H9 (cell line): ENCODE data around the gene ATRIP. TPM values are rescaled to one million over a fixed set of nuclear protein-coding genes. Genes with fewer than 3 reads are reported as not detected.

Source experiments
- DNase-seq: peaks from one replicate; pipeline ENCODE4 v3.0.0-alpha.2; 2017
- H2AFZ ChIP-seq: one replicate; pipeline ENCODE4 v1.6.1; 2013; ENCODE audit warnings: mild to moderate bottlenecking, low read length, control low read depth, moderate library complexity
- H2AK5ac ChIP-seq: 2 replicates; pipeline ENCODE4 v1.6.1; 2013; ENCODE audit warnings: low read length, control low read depth, mixed read lengths; ENCODE audit not compliant: insufficient read length
- H2BK120ac ChIP-seq: one replicate; pipeline ENCODE4 v1.6.1; 2013; ENCODE audit warnings: low read depth, mild to moderate bottlenecking, low read length, control low read depth, inconsistent platforms; ENCODE audit not compliant: poor library complexity, severe bottlenecking
- H2BK12ac ChIP-seq: 2 replicates; pipeline ENCODE4 v1.6.1; 2013; ENCODE audit warnings: low read length, control low read depth, mixed read lengths, low read depth; ENCODE audit not compliant: insufficient read length
- H2BK15ac ChIP-seq: 2 replicates; pipeline ENCODE4 v1.6.1; 2013; ENCODE audit warnings: low read depth, low read length, control low read depth
- H2BK20ac ChIP-seq: one replicate; pipeline ENCODE4 v1.6.1; 2013; ENCODE audit warnings: low read depth, mild to moderate bottlenecking, low read length, control low read depth, inconsistent platforms; ENCODE audit not compliant: poor library complexity, severe bottlenecking
- H2BK5ac ChIP-seq: 2 replicates; pipeline ENCODE4 v1.6.1; 2013; ENCODE audit warnings: low read length, control low read depth, mixed read lengths; ENCODE audit not compliant: insufficient read length
- H3K14ac ChIP-seq: 2 replicates; pipeline ENCODE4 v1.6.1; 2013; ENCODE audit warnings: low read length, control low read depth; ENCODE audit not compliant: insufficient read depth
- H3K18ac ChIP-seq: 2 replicates; pipeline ENCODE4 v1.6.1; 2013; ENCODE audit warnings: low read depth, mild to moderate bottlenecking, mixed read lengths, low read length, control low read depth; ENCODE audit not compliant: insufficient read length
- H3K23ac ChIP-seq: 2 replicates; pipeline ENCODE4 v1.6.1; 2013; ENCODE audit warnings: low read length, control low read depth, mixed read lengths, low read depth; ENCODE audit not compliant: insufficient read length
- H3K23me2 ChIP-seq: 2 replicates; pipeline ENCODE4 v1.6.1; 2013; ENCODE audit warnings: low read depth, mild to moderate bottlenecking, mixed read lengths, low read length, control low read depth; ENCODE audit not compliant: insufficient read length, poor library complexity, severe bottlenecking
- H3K27ac ChIP-seq: 2 replicates; pipeline ENCODE4 v1.5.1; 2013; ENCODE audit warnings: low read length, control low read depth, mixed read lengths, low read depth; ENCODE audit not compliant: insufficient read length
- H3K27me3 ChIP-seq: 2 replicates; pipeline ENCODE4 v1.6.1; 2013; ENCODE audit warnings: low read length, control low read depth, inconsistent platforms; ENCODE audit not compliant: insufficient read depth
- H3K4ac ChIP-seq: 2 replicates; pipeline ENCODE4 v1.6.1; 2013; ENCODE audit warnings: low read depth, mild to moderate bottlenecking, control low read depth, inconsistent platforms, low read length, moderate library complexity
- H3K4me1 ChIP-seq: 2 replicates; pipeline ENCODE4 v1.6.1; 2013; ENCODE audit warnings: low read length, control low read depth, inconsistent platforms; ENCODE audit not compliant: insufficient read depth
- H3K4me2 ChIP-seq: 2 replicates; pipeline ENCODE4 v1.6.1; 2013; ENCODE audit warnings: low read length, control low read depth, mixed read lengths; ENCODE audit not compliant: insufficient read length, insufficient read depth
- H3K56ac ChIP-seq: 2 replicates; pipeline ENCODE4 v1.6.1; 2013; ENCODE audit warnings: low read depth, mild to moderate bottlenecking, mixed read lengths, low read length, control low read depth; ENCODE audit not compliant: insufficient read length
- H3K79me1 ChIP-seq: 2 replicates; pipeline ENCODE4 v1.6.1; 2013; ENCODE audit warnings: low read depth, mild to moderate bottlenecking, moderate library complexity, low read length, control low read depth, inconsistent platforms; ENCODE audit not compliant: insufficient read depth, poor library complexity, severe bottlenecking
- H3K79me2 ChIP-seq: 2 replicates; pipeline ENCODE4 v1.6.1; 2013; ENCODE audit warnings: low read length, control low read depth, inconsistent platforms; ENCODE audit not compliant: insufficient read depth
- H3K9ac ChIP-seq: 2 replicates; pipeline ENCODE4 v1.6.1; 2013; ENCODE audit warnings: low read length, control low read depth, mixed read lengths; ENCODE audit not compliant: insufficient read length; ENCODE audit errors: extremely low read depth
- H3K9me3 ChIP-seq: one replicate; pipeline ENCODE4 v1.6.1; 2013; ENCODE audit warnings: low read depth, low read length, inconsistent platforms; ENCODE audit not compliant: control insufficient read depth
- H3T11ph ChIP-seq: one replicate; pipeline ENCODE4 v1.6.1; 2013; ENCODE audit warnings: mild to moderate bottlenecking, low read length, control low read depth, inconsistent platforms
- H4K20me1 ChIP-seq: one replicate; pipeline ENCODE4 v1.6.1; 2013; ENCODE audit not compliant: control insufficient read depth, insufficient read length, insufficient read depth
- H4K5ac ChIP-seq: 2 replicates; pipeline ENCODE4 v1.6.1; 2013; ENCODE audit warnings: low read depth, mild to moderate bottlenecking, mixed read lengths, low read length, control low read depth; ENCODE audit not compliant: insufficient read length
- H4K8ac ChIP-seq: replicated peaks from 2 replicates; pipeline ENCODE4 v1.6.1; 2013; ENCODE audit warnings: low read length, control low read depth, mixed read lengths, low read depth; ENCODE audit not compliant: insufficient read length
- H4K91ac ChIP-seq: 2 replicates; pipeline ENCODE4 v1.6.1; 2013; ENCODE audit warnings: low read depth, mild to moderate bottlenecking, moderate library complexity, mixed read lengths, low read length, control low read depth; ENCODE audit not compliant: insufficient read length
- H3K27ac Mint-ChIP-seq, 3 experiments: 2 replicates in 2 of 3; 3 replicates in 1 of 3; pipeline ENCODE4 v1.8.0; 2020 to 2021; ENCODE audit warnings: mixed read lengths in 3 of 3, mild to moderate bottlenecking in 1 of 3, moderate library complexity in 1 of 3
- H3K27me3 Mint-ChIP-seq: 2 replicates; pipeline ENCODE4 v1.8.0; 2021; ENCODE audit warnings: low read depth, mild to moderate bottlenecking, moderate library complexity, mixed read lengths
- H3K36me3 Mint-ChIP-seq, 3 experiments: 2 replicates in 2 of 3; 3 replicates in 1 of 3; pipeline ENCODE4 v1.8.0; 2020 to 2021; ENCODE audit warnings: low read depth in 3 of 3, mixed read lengths in 3 of 3; ENCODE audit not compliant: insufficient read depth in 1 of 3
- H3K4me1 Mint-ChIP-seq, 2 experiments: 2 replicates each; pipeline ENCODE4 v1.8.0; 2020; ENCODE audit warnings: mixed read lengths in 2 of 2
- H3K4me3 Mint-ChIP-seq, 2 experiments: 2 replicates in 1 of 2; 3 replicates in 1 of 2; pipeline ENCODE4 v1.8.0; 2020 to 2021; ENCODE audit warnings: mild to moderate bottlenecking in 2 of 2, mixed read lengths in 2 of 2, moderate library complexity in 1 of 2
- H3K9me3 Mint-ChIP-seq, 2 experiments: 2 replicates in 1 of 2; 3 replicates in 1 of 2; pipeline ENCODE4 v1.8.0; 2020; ENCODE audit warnings: mild to moderate bottlenecking in 2 of 2, mixed read lengths in 2 of 2, moderate library complexity in 1 of 2
- WGBS: extraction: QIAGEN DNeasy Blood & Tissue Kit; methylation state at CpG from one replicate; pipeline ENCODE4 v1.1.7; 2013; ENCODE audit warnings: missing lambda C conversion rate, low lambda C conversion rate, mixed read lengths; ENCODE audit not compliant: insufficient read length; ENCODE audit errors: extremely low coverage; 5-methylcytosine and 5-hydroxymethylcytosine counted together
- total RNA-seq: library from RNA; stranded (reverse); gene quantifications from 2 replicates; pipeline ENCODE4 v1.2.1, GENCODE V29; 2021
- TF ChIP-seq, protein P1 (sequence below): fragments of 200-600 bp; sonication (generic); conservative IDR thresholded peaks from 3 replicates; pipeline ENCODE4 v1.8.0; 2021; ENCODE audit warnings: antibody characterized with exemption, mild to moderate bottlenecking

ATRIP gene
- total RNA-seq, 1 experiment from 2014 or later: 16.3 TPM

DNA sequence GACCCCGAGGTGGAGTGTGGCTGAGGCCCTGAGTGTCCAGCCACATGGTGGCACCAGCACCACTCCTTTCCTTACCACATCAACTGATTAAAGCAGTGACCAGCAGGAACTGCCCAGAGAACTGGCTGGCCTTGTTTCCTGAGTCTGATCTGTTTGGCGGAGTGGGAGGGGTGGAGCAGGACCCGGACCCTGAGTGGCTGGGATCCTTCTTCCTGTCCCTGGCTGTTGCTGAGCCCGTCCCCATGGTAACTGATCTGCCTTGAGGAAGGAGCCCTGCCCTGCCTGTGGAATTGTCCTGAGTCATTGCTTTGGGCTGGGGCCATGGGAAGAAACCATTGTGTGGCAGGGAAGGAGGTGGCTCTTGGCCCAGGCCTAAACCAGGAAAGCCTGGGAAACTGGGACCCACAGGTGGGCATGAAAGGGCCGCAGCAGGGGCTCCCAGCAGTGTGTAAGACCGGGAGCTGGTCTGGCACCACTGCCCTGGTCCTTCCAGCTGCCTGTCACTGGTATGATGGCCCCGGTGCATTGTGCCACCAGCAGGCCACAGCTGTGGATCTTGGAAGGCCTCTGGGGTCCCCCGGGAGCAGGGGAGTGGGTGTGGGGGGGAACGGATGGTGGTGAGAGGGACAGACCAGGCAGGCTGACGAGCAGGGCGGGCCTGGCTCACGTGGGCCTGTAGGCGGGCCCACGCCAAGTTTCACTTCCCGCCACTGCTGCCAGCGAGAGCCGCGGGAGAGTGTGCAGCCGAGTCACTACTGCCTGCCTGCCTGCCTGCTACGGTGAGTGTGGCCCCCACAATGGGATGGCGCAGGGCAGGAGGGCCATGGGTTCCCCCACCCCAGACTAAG is 19.2 kb downstream of the ATRIP start:
- Histone ChIP-seq H3K79me1 (no peaks in the 10 kb centered on the region), H4K20me1 (no peaks in the 10 kb centered on the region), H2AFZ (no peak overlapping the region), H3K23me2 (no peaks in the 10 kb centered on the region), H2BK120ac (peak overlapping the region; percentile 96), H2BK20ac (no peak overlapping the region), H4K5ac (peak overlapping the region; percentile 37), H3K9ac (no peak overlapping the region), H2AK5ac (no peak overlapping the region), H3K4me1 (no peaks in the 10 kb centered on the region), H3K4ac (peak overlapping the region; percentile 88), H3K56ac (no peak overlapping the region), H3K23ac (no peak overlapping the region), H3T11ph (peak overlapping the region; percentile 22), H4K91ac (peak overlapping the region; percentile 92), H3K9me3 (no peaks in the 10 kb centered on the region), H2BK12ac (peak overlapping the region; percentile 74), H2BK5ac (peak overlapping the region; percentile 43), H4K8ac (no peak overlapping the region), H3K27me3 (no peaks in the 10 kb centered on the region), H3K79me2 (no peaks in the 10 kb centered on the region; the same call in 1 of the 2 replicates), H3K18ac (peak overlapping the region; percentile 92), H2BK15ac (peak overlapping the region; percentile 7; the same call in 1 of the 2 replicates), H3K4me2 (no peak overlapping the region), H3K14ac (peak overlapping the region; percentile 87), H3K27ac (peak overlapping the region; percentile 44)
- Mint-ChIP-seq H3K36me3 (peaks cover 13 to 40% (median 39%) of the 10 kb centered on the region in 3 experiments), H3K9me3 (no peaks in the 10 kb centered on the region), H3K27me3 (no peaks in the 10 kb centered on the region; the same call in 1 of the 2 replicates), H3K4me1 (peaks cover 16 to 26% of the 10 kb centered on the region in 2 experiments), H3K4me3 (peak overlapping the region in 1 of 2 experiments; percentile 62; a peak in 4 of 5 replicates), H3K27ac (peak overlapping the region; percentile 97 to 99 (median 99))
- no CpG with 5 or more reads among the region's 21 CpGs for WGBS
- TF ChIP-seq, protein P1, sequence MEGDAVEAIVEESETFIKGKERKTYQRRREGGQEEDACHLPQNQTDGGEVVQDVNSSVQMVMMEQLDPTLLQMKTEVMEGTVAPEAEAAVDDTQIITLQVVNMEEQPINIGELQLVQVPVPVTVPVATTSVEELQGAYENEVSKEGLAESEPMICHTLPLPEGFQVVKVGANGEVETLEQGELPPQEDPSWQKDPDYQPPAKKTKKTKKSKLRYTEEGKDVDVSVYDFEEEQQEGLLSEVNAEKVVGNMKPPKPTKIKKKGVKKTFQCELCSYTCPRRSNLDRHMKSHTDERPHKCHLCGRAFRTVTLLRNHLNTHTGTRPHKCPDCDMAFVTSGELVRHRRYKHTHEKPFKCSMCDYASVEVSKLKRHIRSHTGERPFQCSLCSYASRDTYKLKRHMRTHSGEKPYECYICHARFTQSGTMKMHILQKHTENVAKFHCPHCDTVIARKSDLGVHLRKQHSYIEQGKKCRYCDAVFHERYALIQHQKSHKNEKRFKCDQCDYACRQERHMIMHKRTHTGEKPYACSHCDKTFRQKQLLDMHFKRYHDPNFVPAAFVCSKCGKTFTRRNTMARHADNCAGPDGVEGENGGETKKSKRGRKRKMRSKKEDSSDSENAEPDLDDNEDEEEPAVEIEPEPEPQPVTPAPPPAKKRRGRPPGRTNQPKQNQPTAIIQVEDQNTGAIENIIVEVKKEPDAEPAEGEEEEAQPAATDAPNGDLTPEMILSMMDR: peak; percentile 72
- DNase-seq: peak; percentile 100
